Spleen (tissue), 7 donors: Measurements from ENCODE around the gene TENM3.

ENCODE experiments used
- CTCF ChIP-seq, 11 experiments: fragments of 200-600 bp in 7 of 11; fragments of 450-650 bp in 4 of 11; sonication (generic) in 4 of 11; IDR thresholded peaks in 8 of 11; conservative IDR thresholded peaks in 3 of 11; 1 replicate in 7 of 11; 2 replicates in 4 of 11; pipeline versions ENCODE4 v1.4.0 to v1.8.0; 2016 to 2021; ENCODE audit warnings: antibody characterized with exemption in 11 of 11, inconsistent platforms in 4 of 11, mild to moderate bottlenecking in 1 of 11
- POLR2A ChIP-seq, 3 donors: fragments of 450-650 bp; IDR thresholded peaks; one replicate each; pipeline ENCODE4 v1.5.1; 2017; ENCODE audit warnings: antibody characterized with exemption in 3 of 3, mild to moderate bottlenecking in 1 of 3
- POLR2AphosphoS5 ChIP-seq, 3 donors: sonication (generic); formaldehyde crosslinking; IDR thresholded peaks; one replicate each; pipeline ENCODE4 v1.5.1; 2017; ENCODE audit warnings: antibody characterized with exemption in 3 of 3
- donor health status: DM: no; HTN: no; CAD: no; lungs with moderate emphysema.
- donor health status: DM: no; HTN: no; CAD: no.
- donor health status: DM: no; HTN: no; CAD: no.

DNA sequence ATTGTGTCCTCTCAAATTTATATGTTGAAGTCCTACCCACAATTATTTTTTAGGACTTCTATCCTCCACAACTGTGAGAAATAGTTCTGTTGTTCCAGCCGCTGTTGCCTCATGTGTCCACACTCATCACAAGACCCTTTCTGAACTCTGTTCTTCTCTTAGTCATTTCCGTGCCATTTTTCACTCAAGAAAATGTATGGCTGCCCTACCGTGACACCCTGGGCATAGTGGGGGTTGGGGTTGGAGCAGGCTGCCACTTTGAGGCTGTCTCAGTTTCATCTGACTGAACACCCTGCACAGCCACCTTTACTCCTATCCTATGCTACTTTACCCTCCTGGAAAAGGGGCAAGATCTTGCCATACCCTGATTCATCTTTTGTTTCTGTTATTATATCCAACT, 319.1 kb downstream of the TENM3 start:
- TF ChIP-seq POLR2AphosphoS5 (IDR thresholded peaks at IDR 0.05): no peak
- TF ChIP-seq CTCF (IDR thresholded peaks at IDR 0.05 in 8 of 11, conservative IDR thresholded peaks at IDR 0.05 in 3 of 11): no peak
- no peak for TF ChIP-seq POLR2A (IDR thresholded peaks at IDR 0.05)
